Measurements from ENCODE around the gene HSDL2.

Gene HSDL2

GRCh38 chr9:112465352-112465751, 85.4 kb downstream of the HSDL2 start:
- DNase-seq = no peak

- no peak for DNase-seq
These were observed 93.1 kb downstream of the HSDL2 start for GRCh38 chr9:112472996-112473395.

- no peak for DNase-seq
These were observed 94.1 kb downstream of the HSDL2 start for GRCh38 chr9:112473986-112474385.

- DNase-seq = no peak
These were observed 95.4 kb downstream of the HSDL2 start for GRCh38 chr9:112475318-112475717.

DNA sequence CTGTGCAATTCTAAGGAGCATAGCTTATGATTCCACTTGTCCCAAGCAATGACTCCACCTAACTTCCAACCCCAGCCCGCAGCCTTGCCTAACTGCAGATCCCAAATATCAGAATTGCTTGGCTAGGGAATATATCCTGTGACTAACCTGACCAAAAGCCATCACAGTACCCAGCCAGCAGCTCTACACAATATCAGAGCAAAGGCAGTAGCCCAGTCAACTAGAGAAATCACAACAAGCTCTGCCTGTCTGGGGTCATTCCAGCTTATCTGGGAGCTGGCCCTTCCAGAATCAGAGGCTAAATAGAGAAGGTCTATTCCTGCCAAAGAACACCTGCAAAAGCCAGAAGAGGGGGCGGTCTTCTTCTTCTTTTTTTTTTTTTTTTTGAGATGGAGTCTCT, 97.4 kb downstream of the HSDL2 start:
- no peak for DNase-seq

- DNase-seq = no peak
These were observed 99.3 kb downstream of the HSDL2 start for GRCh38 chr9:112479221-112479620.

- DNase-seq = no peak
These were observed 104.7 kb downstream of the HSDL2 start for GRCh38 chr9:112484607-112485006.

GRCh38 chr9:112485574-112485973, 105.7 kb downstream of the HSDL2 start:
- DNase-seq = no peak

DNA sequence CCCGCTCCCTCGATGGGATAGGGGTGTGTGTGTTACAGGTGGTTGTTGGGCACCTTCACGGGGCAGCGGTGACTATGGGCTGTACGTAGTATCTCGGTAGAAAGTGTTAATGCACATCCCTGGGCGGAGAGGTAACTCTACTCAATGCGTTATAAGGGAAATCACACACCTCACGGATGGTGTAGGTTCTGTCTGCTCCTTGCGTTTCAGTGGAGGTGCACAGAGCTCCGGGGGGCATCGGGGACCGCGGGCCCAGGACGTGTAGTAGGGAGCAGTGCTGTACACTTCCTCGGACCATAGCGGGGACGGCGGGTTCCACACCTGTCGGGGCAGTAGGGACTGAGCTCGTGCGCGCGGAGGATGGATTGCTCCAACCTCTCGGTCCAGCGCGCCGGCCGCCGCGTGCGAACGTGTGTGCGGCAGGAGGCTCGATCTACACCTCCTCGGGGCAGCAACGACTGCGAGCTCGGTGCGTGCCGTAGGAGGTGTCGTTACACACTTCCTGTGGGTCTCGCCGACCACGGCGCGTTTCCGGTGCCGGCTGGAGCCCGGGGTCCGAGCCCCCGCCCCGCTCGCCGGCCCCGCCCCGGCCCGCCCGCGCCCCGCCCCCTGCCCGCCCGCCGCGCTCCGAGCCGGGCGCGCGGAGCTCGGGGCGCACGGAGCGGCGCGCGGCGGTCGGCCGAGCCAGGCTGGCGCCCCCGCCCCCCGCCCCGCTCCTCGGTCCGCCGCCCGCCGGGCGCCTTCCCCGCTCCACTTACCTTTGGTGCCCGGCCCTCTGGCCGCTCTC, 106.5 kb downstream of the HSDL2 start, which contains the start of gene KIAA1958:
Gene KIAA1958 (plus strand): TSS at position 607 of the 787 bp plus-strand sequence. CDS start 87,254 bp downstream, outside the sequence.
- DNase-seq = peak; percentile 77

DNA sequence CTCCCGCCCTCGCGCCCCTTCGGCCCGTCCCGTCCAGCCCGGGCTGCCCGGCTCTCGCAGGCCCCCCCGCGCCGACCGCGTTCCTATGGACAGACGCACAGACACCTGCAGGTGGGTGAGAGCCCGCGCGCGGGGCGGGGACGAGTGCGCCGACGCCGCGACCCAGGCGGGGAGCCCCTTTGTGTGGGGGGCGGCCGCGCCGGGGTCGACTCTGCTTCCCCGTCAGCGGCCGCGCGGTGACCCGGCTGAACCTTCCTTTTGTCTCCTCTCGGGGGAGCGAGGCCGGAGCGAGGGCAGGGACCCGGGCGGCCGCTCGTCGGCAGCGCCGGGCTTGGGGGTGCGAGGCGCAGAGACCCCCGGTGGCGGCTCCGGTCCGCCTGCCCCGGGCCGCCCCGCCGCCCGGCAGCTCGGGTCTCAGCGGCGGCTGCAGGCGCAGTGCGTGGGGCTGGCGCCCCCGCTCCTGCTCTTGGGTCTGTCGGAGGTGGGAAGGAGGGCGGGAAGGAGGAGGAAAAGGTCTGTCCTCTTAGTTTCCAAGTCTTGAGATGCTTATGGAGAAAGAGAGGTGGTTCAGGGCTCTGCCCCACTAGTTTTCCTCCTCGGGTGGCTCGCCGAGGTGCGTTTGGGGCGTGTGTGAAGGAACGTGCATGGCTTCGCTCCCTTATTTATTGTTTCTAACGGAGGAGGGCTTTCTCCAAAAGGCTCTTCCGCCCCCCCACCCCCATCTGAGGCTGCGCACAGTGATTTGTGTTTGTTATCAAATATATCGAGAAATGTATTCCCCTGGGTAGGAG, 107.3 kb downstream of the HSDL2 start:
- DNase-seq = peak; percentile 37

DNA sequence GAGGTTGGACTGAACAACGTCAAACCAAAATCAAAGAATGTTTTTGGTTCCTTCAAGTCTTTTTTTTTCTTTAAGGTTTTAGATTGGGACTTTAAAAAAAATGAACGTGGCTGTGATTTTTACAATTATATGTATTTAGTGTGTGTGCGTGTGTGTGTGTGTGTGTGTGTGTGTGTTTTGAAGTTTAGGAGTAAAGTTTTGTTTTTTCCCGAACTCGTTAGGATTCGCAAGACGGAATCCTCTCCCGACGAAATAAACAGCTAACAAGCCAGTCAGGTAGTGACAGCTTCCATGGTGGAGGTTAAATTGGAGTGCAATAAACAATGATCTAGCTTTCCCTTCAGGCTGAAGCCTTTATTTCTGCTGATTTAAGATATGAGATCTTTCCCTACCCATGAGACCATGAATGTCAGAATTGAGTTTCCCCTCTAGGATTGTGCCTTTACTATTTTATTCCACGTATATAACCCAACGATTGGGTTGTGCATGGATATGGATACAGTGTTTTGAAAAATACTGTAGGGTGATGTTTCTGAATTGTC, 108.0 kb downstream of the HSDL2 start:
- no peak for DNase-seq

GRCh38 chr9:112489039-112489546, 109.2 kb downstream of the HSDL2 start:
- no peak for DNase-seq

DNA sequence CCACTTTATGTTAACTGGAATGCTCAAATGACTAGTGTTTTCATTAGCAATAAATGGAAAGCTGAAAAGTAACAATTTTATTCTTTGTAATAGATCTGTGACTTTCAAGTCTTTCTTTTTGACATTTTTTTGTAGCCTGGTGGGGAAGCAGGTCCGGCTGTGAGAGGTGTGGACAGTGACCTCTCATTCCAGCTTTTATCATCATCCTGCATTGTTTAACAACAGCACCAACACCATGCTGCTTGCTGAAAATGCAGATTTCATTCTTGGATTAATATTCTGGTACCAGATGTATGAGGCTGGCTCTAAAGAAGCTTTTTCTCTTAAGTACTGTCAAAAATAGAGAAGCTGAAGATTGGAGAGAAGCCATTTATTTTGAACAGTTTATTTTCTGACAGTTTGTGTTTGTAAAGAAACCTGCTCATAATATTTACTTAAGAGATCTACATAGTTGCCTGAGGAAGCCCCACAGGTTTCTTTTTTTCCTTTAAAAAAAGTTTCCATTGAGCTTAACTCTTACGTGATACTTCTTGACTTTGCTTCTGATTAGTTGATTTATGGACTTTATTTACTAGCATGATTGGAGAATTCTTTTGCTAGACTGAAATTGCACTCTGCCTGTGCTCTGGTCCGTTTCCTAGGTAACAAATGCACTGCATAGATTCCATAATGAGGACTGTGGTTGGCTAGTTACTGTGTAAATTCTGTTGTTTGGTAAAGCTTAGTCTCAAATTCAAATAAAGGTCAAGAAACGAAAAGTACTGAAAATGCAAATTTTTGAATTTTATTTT, 110.2 kb downstream of the HSDL2 start:
- peak; percentile 9 for DNase-seq

- DNase-seq = no peak
These were observed 113.7 kb downstream of the HSDL2 start for GRCh38 chr9:112493393-112494137.

- DNase-seq = no peak
These were observed 114.2 kb downstream of the HSDL2 start for GRCh38 chr9:112494153-112494552.

DNA sequence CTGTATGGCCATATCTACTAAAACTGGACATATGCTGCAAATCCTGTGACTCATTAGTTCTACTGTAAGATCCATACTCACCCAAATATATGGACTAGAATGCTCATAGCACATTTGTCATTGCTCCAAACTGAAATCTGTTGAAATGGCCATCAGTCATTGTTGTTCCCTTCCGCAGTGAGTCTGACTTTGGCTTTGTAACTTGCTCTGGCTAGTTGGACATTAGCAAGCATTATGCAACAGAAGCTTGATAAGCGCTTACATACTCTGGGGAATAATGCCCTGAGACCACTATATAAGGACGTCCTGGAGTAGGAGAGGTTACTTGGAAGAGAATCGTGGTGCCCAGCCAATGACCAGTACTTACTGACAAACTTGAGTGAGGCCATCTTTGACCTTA, 115.7 kb downstream of the HSDL2 start:
- no peak for DNase-seq

- DNase-seq = no peak
These were observed 116.3 kb downstream of the HSDL2 start for GRCh38 chr9:112496074-112496722.

- no peak for DNase-seq
These were observed 120.9 kb downstream of the HSDL2 start for GRCh38 chr9:112500842-112501241.

DNA sequence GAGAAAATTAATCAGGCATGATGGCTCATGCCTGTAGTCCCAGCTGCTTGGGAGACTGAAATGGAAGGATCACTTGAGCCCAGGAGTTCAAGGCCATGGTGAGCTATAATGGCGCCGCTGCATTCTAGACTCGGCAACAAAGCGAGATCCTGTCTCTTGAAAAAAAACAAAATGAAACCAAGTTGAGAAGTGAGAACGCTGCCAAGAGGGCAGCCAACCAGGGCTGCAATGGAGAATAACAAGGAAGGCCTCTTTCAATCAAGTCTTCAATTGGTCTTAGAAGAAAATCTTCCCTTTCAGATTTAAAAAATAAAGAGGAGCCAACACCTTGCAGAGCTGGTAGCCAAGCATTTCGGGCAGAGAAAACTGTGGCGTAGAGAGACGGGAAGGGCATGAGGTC, 121.4 kb downstream of the HSDL2 start:
- no peak for DNase-seq

- DNase-seq = no peak
These were observed 122.5 kb downstream of the HSDL2 start for GRCh38 chr9:112502175-112502946.

DNA sequence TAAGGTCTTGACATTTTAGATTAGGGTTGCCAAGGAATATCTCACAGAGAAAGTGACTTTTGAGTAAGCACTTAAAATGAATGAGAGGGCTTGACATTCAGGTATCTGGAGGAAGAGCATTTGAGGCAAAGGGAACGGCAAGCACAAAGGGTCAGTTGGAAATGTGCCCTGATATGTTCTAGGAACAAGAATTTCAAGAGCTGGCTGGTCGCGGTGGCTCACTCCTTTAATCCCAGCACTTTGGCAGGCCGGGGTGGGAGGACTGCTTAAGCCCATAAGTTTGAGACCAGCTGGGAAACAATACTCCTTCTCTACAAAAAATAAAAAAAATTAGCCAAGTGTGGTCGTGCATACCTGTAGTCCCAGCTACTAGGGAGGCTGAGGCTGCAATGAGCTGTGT, 123.3 kb downstream of the HSDL2 start:
- no peak for DNase-seq

Measured in NCI-H1105 treated with DMSO at 0.1 percent for 48 hours (cell line).